ENCODE results near the gene CYP8B1. TPM values are rescaled to one million over a fixed set of nuclear protein-coding genes. Genes with fewer than 3 reads are reported as not detected.

CYP8B1 gene
- total and polyA plus RNA-seq, 4 donors, result 0.10 TPM; not detected in 3

DNA sequence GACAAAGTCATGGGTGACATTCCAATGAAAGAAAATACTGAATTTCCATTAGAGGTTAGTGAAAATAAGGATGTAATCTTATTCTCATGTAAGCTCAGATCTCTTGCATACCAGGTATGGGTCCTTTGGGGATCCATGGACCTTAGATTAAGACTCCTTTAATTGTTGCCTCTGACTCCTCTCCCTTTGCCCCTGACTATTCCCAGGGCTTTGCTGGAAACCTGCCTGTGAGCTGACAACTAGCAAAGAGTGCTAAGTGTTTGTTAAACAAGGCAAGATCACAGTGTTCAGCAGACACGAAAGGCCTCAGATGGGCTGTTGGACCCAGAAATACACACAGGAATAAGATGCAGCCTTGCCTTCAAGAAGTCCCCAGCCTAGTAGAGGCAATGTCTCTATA, 34.3 kb downstream of the CYP8B1 start:
- ATAC-seq (ENCODE audit: low FRiP score), result no peak
- no peak for DNase-seq
- intact Hi-C loops (cut with DNase I), result no loop called here
- Histone ChIP-seq H3K4me3 (ENCODE audit: low read length in 2 of 2) (no peak overlapping the region), H3K36me3 (ENCODE audit: control insufficient read depth in 1 of 2, insufficient read depth in 2 of 2, low read length in 1 of 2) (no peaks in the 10 kb centered on the region), H3K4me1 (ENCODE audit: control insufficient read depth in 1 of 2, insufficient read depth in 2 of 2, low read length in 2 of 2) (peaks cover 0 to 5% of the 10 kb centered on the region in 2 donors), H3K9me3 (ENCODE audit: control insufficient read depth, low read length) (no peaks in the 10 kb centered on the region), H3K27ac (ENCODE audit: low read depth in 1 of 2, low read length in 2 of 2) (no peak overlapping the region), H3K27me3 (ENCODE audit: control insufficient read depth in 1 of 2, insufficient read depth in 2 of 2, low read length in 1 of 2) (no peaks in the 10 kb centered on the region)
- WGBS, 2 donors, result 71 to 75% methylated on average over 1 of the region's 1 CpG

DNA sequence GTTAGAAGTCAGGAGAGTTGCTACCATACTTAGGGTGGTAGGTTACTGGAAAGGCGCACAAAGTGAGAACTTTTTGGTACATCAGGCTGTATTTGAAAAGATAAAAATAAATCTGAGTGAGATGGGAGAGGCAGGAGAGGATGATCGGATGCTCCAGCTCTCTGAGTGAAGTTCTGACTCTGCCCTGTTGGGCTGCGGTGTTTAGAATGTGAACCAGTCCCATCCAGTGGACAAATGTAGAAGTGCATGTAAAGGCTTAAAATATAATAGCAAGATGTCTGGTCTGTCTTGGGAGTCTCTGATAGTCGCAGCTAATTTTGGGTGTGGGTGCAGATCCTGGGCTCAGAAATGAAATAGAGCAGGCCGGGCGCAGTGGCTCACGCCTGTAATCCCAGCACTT, 36.1 kb downstream of the CYP8B1 start:
- Histone ChIP-seq H3K4me3 (ENCODE audit: low read length in 2 of 2) (peak overlapping the region in 1 of 2 donors; percentile 40), H3K4me1 (ENCODE audit: control insufficient read depth in 1 of 2, insufficient read depth in 2 of 2, low read length in 2 of 2) (no peaks in the 10 kb centered on the region), H3K27ac (ENCODE audit: low read depth in 1 of 2, low read length in 2 of 2) (no peak overlapping the region), H3K36me3 (ENCODE audit: control insufficient read depth in 1 of 2, insufficient read depth in 2 of 2, low read length in 1 of 2) (no peaks in the 10 kb centered on the region), H3K27me3 (ENCODE audit: control insufficient read depth in 1 of 2, insufficient read depth in 2 of 2, low read length in 1 of 2) (no peaks in the 10 kb centered on the region), H3K9me3 (ENCODE audit: control insufficient read depth, low read length) (no peaks in the 10 kb centered on the region)
- WGBS, 2 donors, result 22 to 33% methylated on average over 7 of the region's 7 CpGs
- DNase-seq (no peak), ATAC-seq (ENCODE audit: low FRiP score) (peak; percentile 86)
- intact Hi-C loops (cut with DNase I), result loop anchor here in 1 of 2 donors (5.0 kb wide), 1 partner anchor 57 kb away; no protein-coding TSS in a partner anchor

DNA sequence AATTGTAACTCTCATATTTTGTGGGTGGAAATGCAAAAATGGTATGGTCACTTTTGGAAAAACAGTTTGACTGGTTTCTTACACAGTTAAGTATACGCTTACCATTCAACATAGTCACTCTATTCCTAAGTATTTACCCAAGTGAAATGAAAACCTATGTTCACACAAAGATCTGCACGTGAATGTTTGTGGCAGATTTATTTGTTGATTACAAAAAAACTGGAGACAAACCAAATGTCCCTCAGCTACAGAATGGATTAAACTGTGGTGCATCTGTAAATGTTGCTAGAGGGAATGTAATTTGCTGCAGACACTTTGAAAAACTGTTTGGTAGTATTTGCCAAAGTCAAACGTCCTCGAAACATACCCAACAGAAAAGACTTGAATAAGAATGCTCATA, 37.1 kb downstream of the CYP8B1 start:
- intact Hi-C loops (cut with DNase I), result loop anchor here in 1 of 2 donors (5.0 kb wide), 1 partner anchor 56 kb away; no protein-coding TSS in a partner anchor
- ATAC-seq (ENCODE audit: low FRiP score), result no peak
- Histone ChIP-seq H3K4me1 (ENCODE audit: control insufficient read depth in 1 of 2, insufficient read depth in 2 of 2, low read length in 2 of 2) (no peaks in the 10 kb centered on the region), H3K36me3 (ENCODE audit: control insufficient read depth in 1 of 2, insufficient read depth in 2 of 2, low read length in 1 of 2) (no peaks in the 10 kb centered on the region), H3K27me3 (ENCODE audit: control insufficient read depth in 1 of 2, insufficient read depth in 2 of 2, low read length in 1 of 2) (no peaks in the 10 kb centered on the region), H3K27ac (ENCODE audit: low read depth in 1 of 2, low read length in 2 of 2) (no peak overlapping the region), H3K9me3 (ENCODE audit: control insufficient read depth, low read length) (no peaks in the 10 kb centered on the region), H3K4me3 (ENCODE audit: low read length in 2 of 2) (no peak overlapping the region)
- 87% methylated on average over 4 of the region's 4 CpGs for WGBS, 2 donors
- DNase-seq, result no peak

DNA sequence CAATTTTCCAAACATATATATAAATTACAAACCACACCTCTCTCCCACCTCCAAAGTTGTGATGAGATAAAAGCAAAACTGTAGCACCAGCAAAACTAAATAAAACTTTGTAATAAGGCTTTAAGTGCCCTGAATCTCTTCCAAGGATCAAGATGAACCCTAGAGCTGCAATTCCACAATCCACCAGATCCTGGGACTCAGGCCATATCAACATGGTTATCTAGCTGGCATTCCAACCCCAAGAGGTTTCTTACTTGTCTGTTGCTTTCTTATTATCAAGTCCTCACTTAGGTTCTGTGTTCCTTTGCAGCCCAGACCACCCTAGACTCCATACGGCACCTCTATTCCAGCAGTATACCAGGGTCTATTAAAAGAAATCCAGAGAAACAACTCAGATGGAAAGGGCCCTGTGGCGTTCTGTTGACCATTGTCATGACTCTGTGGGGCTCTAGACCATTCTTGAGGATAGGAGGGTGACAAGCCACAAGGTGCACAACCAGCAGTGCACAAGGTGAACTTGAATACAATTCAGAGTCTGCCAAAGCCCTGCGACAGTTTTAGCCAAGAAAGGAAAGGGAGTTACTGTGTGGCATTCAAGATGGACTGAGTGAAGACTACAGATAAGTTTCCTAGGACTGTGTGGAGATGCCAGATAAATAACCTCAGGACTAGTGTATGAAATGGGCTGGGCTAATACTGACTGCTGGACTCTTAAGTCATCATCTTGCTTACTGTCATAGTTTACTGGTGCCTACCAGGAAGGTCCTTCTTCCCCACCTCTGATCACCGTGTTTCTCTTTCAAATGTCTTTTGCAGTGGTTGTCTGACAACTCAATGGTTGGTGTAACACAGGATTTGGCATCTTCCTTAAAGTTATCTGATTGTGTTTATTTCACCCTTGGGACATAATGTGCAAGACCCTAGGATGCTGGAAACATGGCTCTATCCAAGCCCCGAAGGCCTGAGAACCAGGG, 39.2 kb downstream of the CYP8B1 start:
- Histone ChIP-seq H3K4me1 (ENCODE audit: control insufficient read depth in 1 of 2, insufficient read depth in 2 of 2, low read length in 2 of 2) (no peaks in the 10 kb centered on the region), H3K36me3 (ENCODE audit: control insufficient read depth in 1 of 2, insufficient read depth in 2 of 2, low read length in 1 of 2) (no peaks in the 10 kb centered on the region), H3K4me3 (ENCODE audit: low read length in 2 of 2) (no peak overlapping the region), H3K27ac (ENCODE audit: low read depth in 1 of 2, low read length in 2 of 2) (no peak overlapping the region), H3K27me3 (ENCODE audit: control insufficient read depth in 1 of 2, insufficient read depth in 2 of 2, low read length in 1 of 2) (no peaks in the 10 kb centered on the region), H3K9me3 (ENCODE audit: control insufficient read depth, low read length) (no peaks in the 10 kb centered on the region)
- 95 to 96% methylated on average over 5 of the region's 5 CpGs for WGBS, 2 donors
- ATAC-seq (ENCODE audit: low FRiP score) (no peak), DNase-seq (no peak)
- intact Hi-C loops (cut with DNase I), result loop anchor here in 1 of 2 donors (5.0 kb wide), 1 partner anchor 54 kb away; no protein-coding TSS in a partner anchor

DNA sequence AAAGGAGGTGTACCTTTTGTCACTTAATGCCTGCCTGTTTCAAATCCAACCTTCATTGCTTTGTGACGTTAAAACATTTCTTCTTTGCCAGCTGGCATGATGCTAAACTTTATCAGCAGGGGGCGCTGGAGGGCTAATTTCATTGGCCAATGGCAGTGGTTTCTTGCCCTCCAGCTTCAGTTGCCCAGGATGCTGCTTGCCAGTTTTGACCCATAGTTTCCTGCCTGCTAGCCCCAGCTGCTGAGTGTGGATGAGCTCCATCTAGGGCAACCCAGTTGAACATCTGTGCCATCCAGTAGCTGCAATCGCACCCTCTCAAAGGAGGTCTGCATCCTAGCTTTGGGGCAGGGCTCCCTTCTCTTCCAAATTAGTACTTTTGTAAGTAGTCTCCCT, 44.4 kb downstream of the CYP8B1 start:
- Histone ChIP-seq H3K4me1 (ENCODE audit: control insufficient read depth in 1 of 2, insufficient read depth in 2 of 2, low read length in 2 of 2) (no peaks in the 10 kb centered on the region), H3K4me3 (ENCODE audit: low read length in 2 of 2) (no peak overlapping the region), H3K27me3 (ENCODE audit: control insufficient read depth in 1 of 2, insufficient read depth in 2 of 2, low read length in 1 of 2) (peaks cover 0 to 2% of the 10 kb centered on the region in 2 donors), H3K27ac (ENCODE audit: low read depth in 1 of 2, low read length in 2 of 2) (no peak overlapping the region), H3K9me3 (ENCODE audit: control insufficient read depth, low read length) (no peaks in the 10 kb centered on the region), H3K36me3 (ENCODE audit: control insufficient read depth in 1 of 2, insufficient read depth in 2 of 2, low read length in 1 of 2) (no peaks in the 10 kb centered on the region)
- ATAC-seq (ENCODE audit: low FRiP score), result peak; percentile 82
- WGBS, 2 donors, result 10 to 16% methylated on average over 3 of the region's 3 CpGs
- intact Hi-C loops (cut with DNase I), result loop anchor here (2.0 to 5.0 kb wide), 3 partner anchors 49 to 51 kb away; no protein-coding TSS in a partner anchor
- DNase-seq, result peak; percentile 85

DNA sequence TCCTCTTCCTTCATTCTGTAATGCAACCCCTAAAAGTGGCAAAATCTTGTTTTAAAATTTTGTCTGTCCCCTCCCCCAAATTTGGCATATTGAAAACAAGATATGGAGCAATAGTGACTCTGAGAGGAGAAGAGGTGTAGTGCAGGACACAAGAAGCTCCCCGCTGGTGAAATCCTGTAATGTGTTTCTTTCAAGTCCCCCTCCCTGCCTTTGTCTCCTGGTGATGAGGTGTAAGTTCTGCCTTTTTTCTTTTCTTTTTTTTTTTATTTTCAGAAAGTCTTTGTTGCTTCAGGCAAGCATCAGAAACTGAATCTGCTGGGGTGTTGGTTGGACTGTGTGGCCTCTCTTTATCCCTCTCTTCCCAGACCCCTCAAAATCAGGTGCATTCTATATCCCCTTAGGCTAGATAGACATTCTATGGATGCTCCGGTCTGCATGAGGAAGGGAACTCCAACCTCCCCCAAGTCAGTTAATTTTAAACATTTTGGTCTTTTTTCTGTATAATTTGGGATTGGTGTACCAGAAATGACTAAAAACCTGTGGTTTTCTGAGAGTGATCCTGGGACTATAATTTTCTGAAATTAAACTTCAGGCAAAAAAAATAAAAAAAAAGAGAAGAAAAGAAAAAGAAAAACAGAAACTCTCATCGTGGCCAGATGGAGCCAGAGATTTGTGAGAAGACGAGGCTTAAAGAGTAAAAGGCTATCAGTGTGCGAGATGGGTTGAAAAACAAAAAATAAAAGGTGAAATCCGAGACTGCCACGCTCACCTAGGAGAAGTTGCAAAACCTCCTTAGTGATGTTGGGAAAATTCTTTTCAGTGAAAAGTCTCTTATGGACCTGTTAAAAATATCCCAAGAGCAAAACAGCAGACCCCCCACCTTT, 45.0 kb downstream of the CYP8B1 start:
- 31 to 33% methylated on average over 7 of the region's 7 CpGs for WGBS, 2 donors
- Histone ChIP-seq H3K4me3 (ENCODE audit: low read length in 2 of 2) (no peak overlapping the region), H3K4me1 (ENCODE audit: control insufficient read depth in 1 of 2, insufficient read depth in 2 of 2, low read length in 2 of 2) (no peaks in the 10 kb centered on the region), H3K9me3 (ENCODE audit: control insufficient read depth, low read length) (no peaks in the 10 kb centered on the region), H3K27ac (ENCODE audit: low read depth in 1 of 2, low read length in 2 of 2) (no peak overlapping the region), H3K27me3 (ENCODE audit: control insufficient read depth in 1 of 2, insufficient read depth in 2 of 2, low read length in 1 of 2) (peaks cover 0 to 2% of the 10 kb centered on the region in 2 donors), H3K36me3 (ENCODE audit: control insufficient read depth in 1 of 2, insufficient read depth in 2 of 2, low read length in 1 of 2) (no peaks in the 10 kb centered on the region)
- no peak for DNase-seq
- intact Hi-C loops (cut with DNase I), result loop anchor here (2.0 to 5.0 kb wide), 3 partner anchors 48 to 52 kb away; no protein-coding TSS in a partner anchor
- no peak for ATAC-seq (ENCODE audit: low FRiP score)

DNA sequence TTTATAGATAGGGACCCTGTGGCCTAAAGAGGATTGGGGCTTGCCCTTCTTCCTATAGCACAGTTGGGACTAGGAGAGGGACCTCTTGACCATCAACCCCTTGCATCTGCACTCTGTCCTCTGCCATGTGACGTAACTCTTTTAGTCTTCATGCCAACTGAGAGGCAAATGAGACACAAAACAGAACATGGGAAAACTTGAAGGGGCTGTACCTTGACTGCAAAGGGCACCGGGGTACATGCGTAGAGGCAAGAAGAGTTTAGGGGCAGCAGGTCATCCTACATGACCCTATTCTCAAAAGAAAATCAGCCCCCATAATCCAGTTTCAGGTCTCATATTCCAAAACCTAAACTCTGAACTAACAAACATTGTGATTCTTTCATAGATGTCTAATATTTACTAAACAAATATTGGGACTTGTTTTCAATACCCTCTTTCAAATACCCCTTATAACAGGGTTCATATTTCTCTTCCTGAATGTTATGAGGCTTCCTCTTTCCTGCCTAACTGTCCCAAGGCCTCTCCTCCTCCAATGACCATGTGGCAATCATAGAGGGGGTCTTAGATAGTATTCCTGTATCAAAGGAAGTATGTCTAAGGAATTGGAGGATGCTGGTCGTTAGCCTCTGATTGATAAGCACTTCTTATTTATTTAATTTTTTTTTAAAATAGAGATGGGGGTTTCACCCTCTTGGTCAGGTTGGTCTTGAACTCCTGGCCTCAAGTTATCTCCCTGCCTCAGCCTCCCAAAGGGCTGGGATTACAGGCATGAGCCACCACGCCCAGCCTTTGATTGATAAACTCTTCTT, 45.8 kb downstream of the CYP8B1 start:
- Histone ChIP-seq H3K4me1 (ENCODE audit: control insufficient read depth in 1 of 2, insufficient read depth in 2 of 2, low read length in 2 of 2) (no peaks in the 10 kb centered on the region), H3K4me3 (ENCODE audit: low read length in 2 of 2) (no peak overlapping the region), H3K9me3 (ENCODE audit: control insufficient read depth, low read length) (no peaks in the 10 kb centered on the region), H3K27me3 (ENCODE audit: control insufficient read depth in 1 of 2, insufficient read depth in 2 of 2, low read length in 1 of 2) (peaks cover 0 to 2% of the 10 kb centered on the region in 2 donors), H3K36me3 (ENCODE audit: control insufficient read depth in 1 of 2, insufficient read depth in 2 of 2, low read length in 1 of 2) (no peaks in the 10 kb centered on the region), H3K27ac (ENCODE audit: low read depth in 1 of 2, low read length in 2 of 2) (no peak overlapping the region)
- ATAC-seq (ENCODE audit: low FRiP score) (no peak), DNase-seq (no peak)
- intact Hi-C loops (cut with DNase I), result loop anchor here (2.0 to 5.0 kb wide), 3 partner anchors 48 to 52 kb away; no protein-coding TSS in a partner anchor
- 76 to 77% methylated on average over 5 of the region's 5 CpGs for WGBS, 2 donors
